HG03442 (cell line): ENCODE data around the gene PET117.
"Not testable (repeated sequence)": the region's sequence is repeated elsewhere in the genome, so short reads cannot be mapped to it uniquely, and the experiment has no call there.

Experiments used
- ATAC-seq: cut with Tn5 transposase; IDR thresholded peaks from one replicate; pipeline ENCODE4 v1.9.1; 2021; ENCODE audit warnings: mild to moderate bottlenecking, moderate library complexity; ENCODE audit not compliant: unreplicated experiment

PET117 gene, protein sequence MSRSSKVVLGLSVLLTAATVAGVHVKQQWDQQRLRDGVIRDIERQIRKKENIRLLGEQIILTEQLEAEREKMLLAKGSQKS

GRCh38 chr20:18137412-18138265, at the start of gene PET117, which contains the start of gene KAT14:
PET117 (plus strand) TSS chr20:18137863; CDS start chr20:18137956, 93 bp downstream.
KAT14 (plus strand) TSS chr20:18137863; CDS start chr20:18142661, 4,798 bp downstream.
- ATAC-seq: peak; percentile 85

DNA sequence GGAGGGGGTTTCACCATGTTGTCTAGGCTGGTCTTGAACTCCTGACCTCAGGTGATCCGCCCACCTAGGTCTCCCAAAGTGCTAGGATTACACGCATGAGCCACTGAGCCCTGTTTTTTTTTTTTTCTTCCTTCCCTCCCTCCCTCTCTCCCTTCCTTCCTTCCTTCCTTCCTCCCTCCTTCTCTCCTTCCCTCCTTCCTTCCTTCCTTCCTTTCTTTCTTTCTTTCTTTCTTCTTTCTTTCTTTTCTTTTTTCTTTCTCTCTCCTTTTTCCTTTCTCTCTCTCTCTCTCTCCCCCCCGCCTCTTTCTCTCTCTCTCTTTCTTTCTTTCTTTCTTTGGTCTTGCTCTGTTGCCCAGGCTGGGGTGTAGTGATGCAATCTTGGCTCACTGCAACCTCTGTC, 49.4 kb upstream of the PET117 start:
- ATAC-seq: not testable (repeated sequence)

DNA sequence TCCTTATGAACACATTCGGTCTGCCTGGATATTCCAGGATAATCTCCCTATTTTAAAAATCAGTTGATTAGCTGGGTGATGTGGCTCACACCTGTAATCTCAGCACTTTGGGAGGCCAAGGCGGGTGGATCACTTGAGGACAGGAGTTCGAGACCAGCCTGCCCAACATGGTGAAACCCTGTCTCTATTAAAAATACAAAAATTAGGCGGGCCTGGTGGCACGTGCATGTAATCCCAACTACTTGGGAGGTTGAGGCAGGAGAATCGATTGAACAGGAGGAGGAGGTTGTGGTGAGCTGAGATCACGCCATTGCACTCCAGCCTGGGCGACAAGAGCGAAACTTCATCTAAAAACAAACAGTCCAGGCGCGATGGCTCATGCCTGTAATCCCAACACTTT, 48.8 kb upstream of the PET117 start:
- not testable (repeated sequence) for ATAC-seq

DNA sequence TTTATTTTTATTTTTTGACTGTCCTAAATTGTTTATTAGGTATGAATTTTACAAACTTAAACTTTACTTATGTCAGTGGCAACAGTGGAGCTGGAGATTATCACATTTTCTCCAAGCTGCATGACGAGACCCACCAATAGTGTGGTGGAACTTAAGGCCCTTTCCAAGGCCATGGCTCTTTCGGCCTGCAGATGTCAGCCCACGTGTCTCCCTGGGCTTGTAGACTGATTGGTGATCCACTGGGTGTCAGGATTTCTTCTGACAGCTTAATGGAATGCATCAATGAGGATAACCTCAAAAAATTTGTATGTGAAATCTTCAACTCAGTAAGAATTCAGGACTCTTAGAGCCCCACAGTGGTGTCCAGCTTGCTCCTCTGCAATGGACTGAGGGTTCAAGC, 47.6 kb upstream of the PET117 start:
- no peak for ATAC-seq

- ATAC-seq: no peak
Observed at GRCh38 chr20:18090477-18090876, 47.2 kb upstream of the PET117 start.

GRCh38 chr20:18091623-18092022, 46.0 kb upstream of the PET117 start:
- ATAC-seq: no peak

DNA sequence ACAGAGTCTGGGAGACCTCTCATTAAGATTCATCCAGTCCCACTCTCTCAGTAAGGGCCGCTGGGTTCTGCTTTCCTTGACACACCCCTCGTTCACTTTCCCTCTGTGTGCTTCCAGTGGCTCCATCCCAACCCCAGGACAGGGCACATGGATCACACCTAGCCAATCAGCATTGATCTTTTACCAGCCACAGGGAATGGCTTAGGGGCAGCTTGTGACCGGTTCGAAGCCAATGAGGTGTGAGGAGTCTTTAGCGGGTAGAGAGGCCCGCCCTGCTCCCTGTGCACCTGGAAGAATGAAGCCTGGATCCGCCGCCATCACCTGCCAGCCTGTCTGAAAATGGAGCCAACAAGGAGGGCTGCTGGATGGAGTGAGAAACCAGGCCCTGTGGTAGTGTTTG, 44.8 kb upstream of the PET117 start:
- ATAC-seq: no peak

DNA sequence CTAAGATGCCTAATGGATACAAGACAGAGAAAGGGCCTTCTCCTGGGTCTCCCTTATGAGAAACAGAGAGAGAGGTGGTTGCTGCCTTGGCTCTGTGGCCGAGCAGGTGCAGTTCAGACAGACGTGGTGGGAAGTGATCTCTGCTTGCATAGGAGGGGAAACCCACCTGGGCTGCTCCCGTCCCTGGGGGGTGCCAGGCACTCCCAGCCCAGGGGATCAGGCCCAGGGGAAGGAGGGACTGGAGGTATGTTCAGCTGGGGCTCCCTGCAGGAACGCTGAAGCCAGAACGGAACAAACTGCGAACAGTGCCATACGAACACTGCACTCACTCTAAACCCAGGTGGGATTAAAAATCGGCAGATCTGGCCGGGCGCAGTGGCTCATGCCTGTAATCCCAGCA, 44.3 kb upstream of the PET117 start:
- ATAC-seq: no peak

GRCh38 chr20:18094191-18094590, 43.5 kb upstream of the PET117 start:
- no peak for ATAC-seq

GRCh38 chr20:18100569-18100968, 37.1 kb upstream of the PET117 start:
- not testable (repeated sequence) for ATAC-seq

DNA sequence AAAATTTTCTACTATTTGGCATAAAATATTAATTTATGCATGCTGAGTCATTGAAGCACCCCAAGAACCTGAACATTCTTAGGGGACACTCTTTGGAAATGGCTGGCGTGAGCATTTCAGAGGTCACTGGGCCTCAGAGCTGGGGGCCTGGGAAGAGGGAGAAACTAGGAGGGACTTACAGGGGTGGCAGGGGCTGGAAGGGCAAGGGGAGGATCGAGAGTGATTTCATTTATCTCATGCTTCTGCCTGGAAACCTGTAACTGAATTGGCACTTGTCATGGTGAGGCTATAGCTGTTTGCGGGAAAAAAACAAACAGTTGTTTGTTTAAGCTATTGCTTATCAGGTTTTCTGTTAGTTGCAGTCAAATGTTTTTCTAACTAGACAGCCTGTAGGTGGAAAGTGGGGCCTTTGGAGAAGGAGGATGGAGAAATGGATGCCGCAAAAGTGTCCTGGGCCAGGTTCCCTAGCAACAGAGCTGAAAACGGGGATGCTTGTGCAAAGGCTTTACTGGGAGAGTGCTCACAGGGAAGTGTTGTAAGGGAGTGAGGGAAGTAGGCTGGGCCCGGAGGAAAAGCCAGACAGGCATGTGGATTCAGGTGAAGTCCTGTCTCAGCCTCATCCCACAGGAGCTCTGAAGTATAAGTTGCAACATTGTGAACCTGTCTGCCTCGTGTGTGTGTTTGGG, 36.4 kb upstream of the PET117 start:
- no peak for ATAC-seq

GRCh38 chr20:18103497-18103896, 34.2 kb upstream of the PET117 start:
- no peak for ATAC-seq

DNA sequence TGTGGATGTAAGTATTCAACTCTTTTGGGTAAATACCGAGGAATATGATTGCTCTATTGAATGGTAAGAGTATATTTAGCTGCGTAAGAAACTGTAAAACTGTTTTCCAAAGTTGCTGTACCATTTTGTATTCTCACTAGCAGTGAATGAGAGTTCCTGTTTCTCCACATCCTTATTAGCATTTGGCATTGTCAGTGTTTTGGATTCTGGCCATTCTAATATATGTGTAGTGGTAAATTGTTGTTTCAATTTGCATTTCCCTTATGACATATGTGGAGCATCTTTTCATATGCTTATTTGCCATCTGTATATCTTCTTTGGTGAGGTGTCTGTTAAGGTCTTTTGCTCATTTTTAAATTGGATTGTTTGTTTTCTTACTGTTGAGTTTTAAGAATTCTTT, 29.3 kb upstream of the PET117 start:
- no peak for ATAC-seq

- ATAC-seq: not testable (repeated sequence)
Observed at GRCh38 chr20:18128574-18128973, 9.1 kb upstream of the PET117 start.

GRCh38 chr20:18132663-18133062, 5.0 kb upstream of the PET117 start:
- no peak for ATAC-seq

DNA sequence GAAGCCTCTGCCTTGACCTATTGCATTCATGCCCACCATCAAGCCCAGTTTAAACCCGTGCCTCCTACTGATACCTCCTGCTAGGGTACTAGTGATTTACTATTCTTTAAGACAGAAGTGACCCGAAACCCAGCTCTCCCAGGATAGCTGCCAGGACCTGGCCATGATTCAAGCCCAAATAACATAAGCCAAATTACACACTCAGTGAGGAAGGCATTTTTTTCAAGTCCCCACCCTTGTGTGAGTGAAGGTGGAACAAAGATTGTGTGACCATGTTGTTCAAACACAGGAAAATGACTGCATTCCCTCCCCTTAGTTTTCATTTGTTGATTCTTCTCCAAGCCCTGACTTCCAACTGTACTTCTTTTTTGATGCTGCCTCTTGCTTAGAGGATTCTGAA, 3.7 kb upstream of the PET117 start:
- no peak for ATAC-seq

GRCh38 chr20:18138266-18138582, 561 bp downstream of the PET117 start:
- no peak for ATAC-seq

DNA sequence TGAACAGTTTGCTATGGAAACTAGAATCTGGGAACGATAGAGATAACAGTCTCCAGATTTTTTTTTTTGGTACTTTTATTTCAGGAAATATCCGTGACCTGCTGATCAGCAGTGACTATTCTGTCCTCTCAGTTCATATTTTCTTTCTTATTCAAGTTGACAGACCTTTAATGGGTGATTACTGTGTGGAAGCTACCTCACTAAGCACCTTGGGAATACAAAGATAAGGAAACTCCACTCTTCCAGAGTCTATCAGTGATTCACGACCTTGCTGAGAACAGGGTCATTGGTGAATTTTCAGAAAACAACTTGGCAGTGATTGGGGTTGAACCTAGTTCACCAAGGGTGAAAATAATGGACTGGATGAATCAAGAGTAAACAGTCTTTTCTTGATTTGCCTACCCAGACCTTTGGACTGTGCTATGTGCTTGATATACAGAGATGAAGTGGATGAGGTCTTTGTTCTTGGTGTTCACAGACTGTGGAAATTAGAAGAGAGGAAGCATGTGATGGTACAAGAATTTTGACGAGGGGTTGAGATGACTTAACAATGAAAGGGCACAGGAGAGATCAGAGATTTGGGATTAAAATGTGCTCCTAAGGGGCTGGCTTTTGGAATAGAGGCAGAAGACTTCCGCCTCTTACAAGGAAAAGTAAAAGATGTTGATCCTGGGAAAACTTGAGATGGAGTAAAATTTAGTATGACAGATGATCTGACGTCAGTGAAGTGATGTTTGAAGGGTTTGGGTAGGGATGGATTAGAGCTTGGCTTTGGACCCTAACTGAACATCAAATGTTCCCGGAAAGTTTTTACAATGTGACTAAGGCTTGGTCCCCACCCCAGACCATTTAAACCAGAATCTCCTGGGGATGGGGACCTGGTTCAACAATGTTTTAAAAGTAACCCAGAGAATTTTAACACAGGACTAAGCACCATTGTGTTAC, 1.2 kb downstream of the PET117 start:
- no peak for ATAC-seq

DNA sequence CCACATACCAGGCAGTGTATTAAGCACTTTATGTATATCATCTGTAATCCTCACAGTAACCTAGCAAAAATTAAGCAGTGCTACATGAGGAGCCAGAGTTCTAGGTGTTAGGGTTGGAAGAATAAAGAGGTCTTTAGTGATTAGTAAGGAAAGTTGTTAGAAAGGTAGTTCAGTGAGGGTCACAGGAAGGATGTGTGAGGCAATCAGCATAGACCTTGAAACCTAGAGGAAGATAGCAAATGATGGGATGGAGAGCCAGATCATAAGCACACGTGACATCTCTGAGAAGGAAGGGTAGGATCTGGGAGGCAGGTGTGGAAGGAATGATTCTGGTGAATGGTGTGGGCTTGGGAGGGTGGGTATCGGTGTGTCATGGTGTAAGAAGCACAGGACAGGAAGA, 2.2 kb downstream of the PET117 start:
- ATAC-seq: no peak

- no peak for ATAC-seq
Observed at GRCh38 chr20:18144541-18145099, 7.0 kb downstream of the PET117 start.

- ATAC-seq: no peak
Observed at GRCh38 chr20:18154342-18154741, 16.7 kb downstream of the PET117 start.
